ENCODE data around the gene ATP2B3.

Gene ATP2B3

DNA sequence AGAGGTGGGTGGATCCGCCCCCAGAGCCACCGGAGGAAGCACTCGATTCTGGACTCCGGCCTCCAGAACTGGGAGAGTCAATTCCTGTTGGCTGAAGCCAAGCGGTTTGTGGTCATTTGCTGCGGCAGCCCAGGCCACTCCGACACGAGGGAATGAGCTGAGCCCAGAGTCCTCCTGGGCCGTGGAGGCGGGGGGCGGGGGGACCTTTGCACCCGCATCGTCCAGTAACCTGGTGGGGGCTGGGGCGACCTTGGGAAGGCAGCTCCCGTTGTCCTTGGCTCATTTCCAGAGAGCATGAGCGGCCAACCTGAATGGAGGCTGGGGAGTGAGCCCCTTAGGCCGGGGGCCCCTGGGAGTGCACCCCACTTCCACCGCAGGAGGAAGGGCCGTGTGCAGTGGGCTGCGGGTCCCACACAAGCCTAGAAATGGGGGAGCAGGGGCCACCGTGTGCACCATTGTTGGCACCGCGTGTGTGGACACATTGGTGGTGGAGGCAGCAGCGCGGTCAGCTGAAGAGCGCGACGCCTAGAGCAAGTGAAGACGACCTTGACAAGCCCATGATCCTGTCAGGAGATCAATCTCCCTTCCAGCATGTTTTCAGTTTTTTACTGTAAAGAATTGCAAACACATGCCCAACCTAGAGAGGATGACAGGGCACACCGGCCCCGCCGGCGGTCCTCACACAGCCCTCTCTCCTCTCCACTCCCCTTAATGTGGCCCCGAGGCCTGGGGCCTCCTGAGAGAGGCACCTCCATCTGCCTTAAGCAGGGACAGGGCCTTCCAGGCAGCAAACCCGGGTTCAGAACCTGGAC, 109.6 kb downstream of the ATP2B3 start:
- DNase-seq (ENCODE audit: extremely low spot score), result no peak
- TF ChIP-seq BHLHE40 (IDR thresholded peaks at IDR 0.05; ENCODE audit: borderline replicate concordance) (no peak), NFRKB (IDR thresholded peaks at IDR 0.05) (no peak), L3MBTL2 (conservative IDR thresholded peaks at IDR 0.05) (no peak), FOXK2 (IDR thresholded peaks at IDR 0.05) (no peak), ZNF384 (IDR thresholded peaks at IDR 0.05) (no peak), FOXM1 (IDR thresholded peaks at IDR 0.05; ENCODE audit: borderline replicate concordance) (no peak), ARNT (IDR thresholded peaks at IDR 0.05) (no peak), LEF1 (IDR thresholded peaks at IDR 0.05; ENCODE audit: borderline replicate concordance) (no peak), HDGF (IDR thresholded peaks at IDR 0.05; ENCODE audit: borderline replicate concordance) (no peak), SUZ12 (IDR thresholded peaks at IDR 0.05) (no peak), ELF4 (IDR thresholded peaks at IDR 0.05) (no peak), CTBP1 (IDR thresholded peaks at IDR 0.05; ENCODE audit: borderline replicate concordance) (no peak), SP1 (IDR thresholded peaks at IDR 0.05) (no peak), FOXA1 (IDR thresholded peaks at IDR 0.05) (no peak), TARDBP (IDR thresholded peaks at IDR 0.05) (no peak)
- TF ChIP-seq, protein P1, sequence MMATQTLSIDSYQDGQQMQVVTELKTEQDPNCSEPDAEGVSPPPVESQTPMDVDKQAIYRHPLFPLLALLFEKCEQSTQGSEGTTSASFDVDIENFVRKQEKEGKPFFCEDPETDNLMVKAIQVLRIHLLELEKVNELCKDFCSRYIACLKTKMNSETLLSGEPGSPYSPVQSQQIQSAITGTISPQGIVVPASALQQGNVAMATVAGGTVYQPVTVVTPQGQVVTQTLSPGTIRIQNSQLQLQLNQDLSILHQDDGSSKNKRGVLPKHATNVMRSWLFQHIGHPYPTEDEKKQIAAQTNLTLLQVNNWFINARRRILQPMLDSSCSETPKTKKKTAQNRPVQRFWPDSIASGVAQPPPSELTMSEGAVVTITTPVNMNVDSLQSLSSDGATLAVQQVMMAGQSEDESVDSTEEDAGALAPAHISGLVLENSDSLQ (IDR thresholded peaks at IDR 0.05), result no peak
- POLR2A ChIA-PET, result no interaction called here
- CTCF ChIA-PET, result no interaction called here

DNA sequence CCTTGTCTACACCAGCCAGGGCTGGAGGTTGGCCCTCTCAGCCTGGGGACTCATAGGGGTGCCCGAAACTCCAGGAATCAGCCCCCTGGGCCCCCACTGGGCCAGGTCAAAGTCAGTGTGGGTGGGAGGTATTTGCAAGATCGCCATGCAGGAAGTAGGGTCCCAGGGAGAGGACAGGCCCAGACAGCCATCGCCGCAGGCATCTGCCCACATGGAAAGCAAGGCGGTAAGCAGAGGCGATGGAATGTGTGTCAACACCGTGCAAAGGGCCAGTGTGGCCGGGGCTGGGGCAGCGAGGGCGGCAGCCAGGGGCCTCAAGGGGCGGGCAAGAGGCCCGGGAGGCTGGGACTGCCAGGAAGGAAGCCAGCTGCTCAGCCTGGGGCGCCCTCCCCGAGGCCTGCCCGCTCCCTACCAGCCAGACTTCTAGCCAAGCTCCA, 110.3 kb downstream of the ATP2B3 start:
- ChIA-PET CTCF (no interaction called here), POLR2A (no interaction called here)
- no peak for DNase-seq (ENCODE audit: extremely low spot score)
- TF ChIP-seq ELF4 (IDR thresholded peaks at IDR 0.05) (no peak), L3MBTL2 (conservative IDR thresholded peaks at IDR 0.05) (no peak), SUZ12 (IDR thresholded peaks at IDR 0.05) (no peak), ARNT (IDR thresholded peaks at IDR 0.05) (no peak), TARDBP (IDR thresholded peaks at IDR 0.05) (no peak), HDGF (IDR thresholded peaks at IDR 0.05; ENCODE audit: borderline replicate concordance) (no peak), LEF1 (IDR thresholded peaks at IDR 0.05; ENCODE audit: borderline replicate concordance) (no peak), SP1 (IDR thresholded peaks at IDR 0.05) (no peak)

DNA sequence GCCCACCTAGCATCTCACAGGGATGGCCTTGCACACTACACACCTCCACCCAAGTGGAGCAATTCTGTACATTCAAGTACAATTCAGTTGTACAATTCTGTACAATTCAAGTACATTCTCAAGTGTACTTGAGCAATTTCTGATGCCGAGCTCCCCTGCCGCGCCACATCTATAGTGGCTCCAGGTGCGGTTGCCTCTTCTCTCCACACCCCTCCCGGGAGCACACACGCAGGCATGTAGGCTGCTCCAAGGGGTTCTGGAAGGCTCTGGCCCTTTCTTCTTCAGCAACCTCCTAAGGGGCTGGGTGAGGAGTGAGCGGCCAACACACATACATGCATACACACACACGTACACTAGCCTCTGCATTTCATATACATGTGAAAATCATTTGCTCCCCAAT, 110.7 kb downstream of the ATP2B3 start:
- DNase-seq (ENCODE audit: extremely low spot score), result no peak
- ChIA-PET CTCF (no interaction called here), POLR2A (no interaction called here)
- TF ChIP-seq SP1 (IDR thresholded peaks at IDR 0.05) (no peak), L3MBTL2 (conservative IDR thresholded peaks at IDR 0.05) (no peak), TARDBP (IDR thresholded peaks at IDR 0.05) (no peak), FOXK2 (IDR thresholded peaks at IDR 0.05) (no peak), SUZ12 (IDR thresholded peaks at IDR 0.05) (no peak), BHLHE40 (IDR thresholded peaks at IDR 0.05; ENCODE audit: borderline replicate concordance) (no peak), LEF1 (IDR thresholded peaks at IDR 0.05; ENCODE audit: borderline replicate concordance) (no peak), ZNF384 (IDR thresholded peaks at IDR 0.05) (no peak), ELF4 (IDR thresholded peaks at IDR 0.05) (no peak), FOXM1 (IDR thresholded peaks at IDR 0.05; ENCODE audit: borderline replicate concordance) (no peak), HDGF (IDR thresholded peaks at IDR 0.05; ENCODE audit: borderline replicate concordance) (no peak), CTBP1 (IDR thresholded peaks at IDR 0.05; ENCODE audit: borderline replicate concordance) (no peak), NFRKB (IDR thresholded peaks at IDR 0.05) (no peak), FOXA1 (IDR thresholded peaks at IDR 0.05) (no peak), ARNT (IDR thresholded peaks at IDR 0.05) (no peak)
- TF ChIP-seq, protein P1 (IDR thresholded peaks at IDR 0.05), result no peak

DNA sequence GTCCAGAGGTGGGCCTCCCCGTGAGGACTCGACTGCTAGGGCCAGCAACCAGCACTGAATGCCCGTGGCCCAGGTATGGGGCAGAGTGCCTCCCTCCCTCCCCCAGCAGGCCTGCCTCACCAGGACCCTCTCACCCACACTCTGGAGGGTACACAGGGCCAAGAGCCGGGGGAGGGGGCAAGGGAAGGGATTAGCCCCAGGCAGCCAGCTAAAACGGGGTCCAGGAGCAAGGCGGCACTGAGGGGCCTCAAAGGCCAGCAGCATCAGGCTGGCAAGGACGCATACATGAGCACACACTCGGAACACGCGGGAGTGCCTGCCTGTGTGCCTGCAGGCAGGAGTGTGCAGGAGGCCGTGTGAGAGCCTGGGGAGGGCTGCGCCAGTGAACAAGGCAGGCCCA, 111.2 kb downstream of the ATP2B3 start:
- POLR2A ChIA-PET, result no interaction called here
- no peak for DNase-seq (ENCODE audit: extremely low spot score)
- no peak for TF ChIP-seq FOXA1 (IDR thresholded peaks at IDR 0.05)
- no peak for TF ChIP-seq ELF4 (IDR thresholded peaks at IDR 0.05)
- TF ChIP-seq HDGF (IDR thresholded peaks at IDR 0.05; ENCODE audit: borderline replicate concordance), result no peak
- no peak for TF ChIP-seq TARDBP (IDR thresholded peaks at IDR 0.05)
- no peak for TF ChIP-seq BHLHE40 (IDR thresholded peaks at IDR 0.05; ENCODE audit: borderline replicate concordance)
- CTCF ChIA-PET, result no interaction called here

DNA sequence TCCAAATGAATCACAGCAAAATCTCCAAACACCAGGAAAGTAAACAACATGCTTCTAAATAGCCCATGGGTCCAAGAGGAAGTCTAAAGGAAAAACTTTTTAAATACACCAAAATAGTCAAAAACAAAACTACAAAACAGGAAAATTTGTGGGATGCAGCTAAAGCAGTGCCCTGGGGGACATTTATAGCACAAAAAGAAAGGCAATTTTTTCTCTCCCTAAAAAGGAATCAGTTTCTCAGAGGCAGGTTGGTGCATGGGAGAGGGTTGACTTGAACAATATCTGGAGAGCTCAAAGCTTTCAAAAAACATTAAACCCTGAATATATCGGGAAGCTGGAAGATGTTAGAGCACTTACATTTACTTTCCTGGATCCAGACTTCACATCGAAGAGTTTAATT, 113.9 kb downstream of the ATP2B3 start:
- DNase-seq (ENCODE audit: extremely low spot score), result no peak
- CTCF ChIA-PET, result interaction anchor here (0.5 to 3.3 kb wide), 5 partner anchors 14 to 314 kb away, joined by 3 to 14 read pairs (median 6); no protein-coding TSS in a partner anchor
- TF ChIP-seq FOXA1 (IDR thresholded peaks at IDR 0.05) (no peak), CTBP1 (IDR thresholded peaks at IDR 0.05; ENCODE audit: borderline replicate concordance) (no peak), L3MBTL2 (conservative IDR thresholded peaks at IDR 0.05) (no peak), ZNF384 (IDR thresholded peaks at IDR 0.05) (no peak), ELF4 (IDR thresholded peaks at IDR 0.05) (no peak), HDGF (IDR thresholded peaks at IDR 0.05; ENCODE audit: borderline replicate concordance) (no peak), FOXM1 (IDR thresholded peaks at IDR 0.05; ENCODE audit: borderline replicate concordance) (no peak), NFRKB (IDR thresholded peaks at IDR 0.05) (no peak), ARNT (IDR thresholded peaks at IDR 0.05) (no peak), BHLHE40 (IDR thresholded peaks at IDR 0.05; ENCODE audit: borderline replicate concordance) (no peak), SP1 (IDR thresholded peaks at IDR 0.05) (no peak), FOXK2 (IDR thresholded peaks at IDR 0.05) (no peak), LEF1 (IDR thresholded peaks at IDR 0.05; ENCODE audit: borderline replicate concordance) (no peak), TARDBP (IDR thresholded peaks at IDR 0.05) (no peak), SUZ12 (IDR thresholded peaks at IDR 0.05) (no peak)
- TF ChIP-seq, protein P1 (IDR thresholded peaks at IDR 0.05), result no peak
- POLR2A ChIA-PET, result interaction anchor here (0.6 kb wide), 1 partner anchor 13 kb away, joined by 3 read pairs; no protein-coding TSS in a partner anchor
